ENCODE results near the gene CLRN2. TPM values are rescaled to one million over a fixed set of nuclear protein-coding genes. Genes with fewer than 3 reads are reported as not detected.

Gene CLRN2
- total and polyA plus RNA-seq, 9 of the 15 experiments (the other 6 are each of a cell fraction or from before 2014, with no cell fraction given): not detected

GRCh38 chr4:17515445-17516407 lies 761 bp downstream of the CLRN2 start (continued):
- TF ChIP-seq THAP12 (CRISPR knock-in tag; IDR thresholded peaks at IDR 0.05) (no peak), HNRNPK (IDR thresholded peaks at IDR 0.05; ENCODE audit: low read depth, low read length, poor library complexity, severe bottlenecking) (no peak), ZNF384 (IDR thresholded peaks at IDR 0.05; ENCODE audit: low read depth, low read length) (no peak), ESRRA (IDR thresholded peaks at IDR 0.05; ENCODE audit: borderline replicate concordance, low read depth) (peak; percentile 77), TAF15 (IDR thresholded peaks at IDR 0.05; ENCODE audit: low read depth, low read length) (no peak), CREM (IDR thresholded peaks at IDR 0.05; ENCODE audit: low read depth) (no peak), ZMIZ1 (IDR thresholded peaks at IDR 0.05; ENCODE audit: low read depth in 2 of 2, low read length in 2 of 2) (no peak), ZNF609 (CRISPR knock-in tag; IDR thresholded peaks at IDR 0.05; ENCODE audit: borderline replicate concordance) (no peak), SIN3B (IDR thresholded peaks at IDR 0.05; ENCODE audit: low read depth) (no peak), DPF2 (IDR thresholded peaks at IDR 0.05) (no peak), RBM34 (IDR thresholded peaks at IDR 0.05; ENCODE audit: borderline replicate concordance, insufficient read depth, low read length) (no peak), ZNF165 (CRISPR knock-in tag; IDR thresholded peaks at IDR 0.05; ENCODE audit: borderline replicate concordance) (no peak)

Measured in K562 (cell line).